ENCODE results near the gene OBP2A. TPM values are rescaled to one million over a fixed set of nuclear protein-coding genes. Genes with fewer than 3 reads are reported as not detected.

Gene OBP2A
- total RNA-seq, 2 donors from 2014 or later = not detected

DNA sequence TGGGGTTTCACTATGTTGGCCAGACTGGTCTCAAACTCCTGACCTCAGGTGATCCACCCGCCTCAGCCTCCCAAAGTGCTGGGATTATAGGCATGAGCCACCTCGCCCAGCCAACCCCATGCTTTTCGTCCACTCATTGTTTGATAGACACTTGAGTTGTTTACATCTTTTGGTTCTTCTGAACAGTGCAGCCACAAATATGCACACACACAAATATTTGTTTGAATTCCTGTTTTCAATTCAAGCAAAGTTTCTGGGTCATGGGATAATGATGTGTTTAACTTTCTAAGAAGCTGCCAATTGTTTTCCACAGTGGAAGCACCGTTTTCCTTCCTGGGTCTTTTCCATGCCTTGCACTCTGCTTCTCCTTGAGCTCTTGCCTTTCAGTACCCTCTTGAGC is 8.8 kb downstream of the OBP2A start:
- Histone ChIP-seq H3K36me3 (no peaks in the 10 kb centered on the region), H3K9me3 (no peaks in the 10 kb centered on the region), H3K27me3 (no peaks in the 10 kb centered on the region), H3K27ac (no peak overlapping the region), H3K4me1 (no peaks in the 10 kb centered on the region), H3K4me3 (no peak overlapping the region)
- DNase-seq (ENCODE audit: low spot score) = no peak
- TF ChIP-seq, protein P1, sequence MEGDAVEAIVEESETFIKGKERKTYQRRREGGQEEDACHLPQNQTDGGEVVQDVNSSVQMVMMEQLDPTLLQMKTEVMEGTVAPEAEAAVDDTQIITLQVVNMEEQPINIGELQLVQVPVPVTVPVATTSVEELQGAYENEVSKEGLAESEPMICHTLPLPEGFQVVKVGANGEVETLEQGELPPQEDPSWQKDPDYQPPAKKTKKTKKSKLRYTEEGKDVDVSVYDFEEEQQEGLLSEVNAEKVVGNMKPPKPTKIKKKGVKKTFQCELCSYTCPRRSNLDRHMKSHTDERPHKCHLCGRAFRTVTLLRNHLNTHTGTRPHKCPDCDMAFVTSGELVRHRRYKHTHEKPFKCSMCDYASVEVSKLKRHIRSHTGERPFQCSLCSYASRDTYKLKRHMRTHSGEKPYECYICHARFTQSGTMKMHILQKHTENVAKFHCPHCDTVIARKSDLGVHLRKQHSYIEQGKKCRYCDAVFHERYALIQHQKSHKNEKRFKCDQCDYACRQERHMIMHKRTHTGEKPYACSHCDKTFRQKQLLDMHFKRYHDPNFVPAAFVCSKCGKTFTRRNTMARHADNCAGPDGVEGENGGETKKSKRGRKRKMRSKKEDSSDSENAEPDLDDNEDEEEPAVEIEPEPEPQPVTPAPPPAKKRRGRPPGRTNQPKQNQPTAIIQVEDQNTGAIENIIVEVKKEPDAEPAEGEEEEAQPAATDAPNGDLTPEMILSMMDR (IDR thresholded peaks at IDR 0.05) = no peak

DNA sequence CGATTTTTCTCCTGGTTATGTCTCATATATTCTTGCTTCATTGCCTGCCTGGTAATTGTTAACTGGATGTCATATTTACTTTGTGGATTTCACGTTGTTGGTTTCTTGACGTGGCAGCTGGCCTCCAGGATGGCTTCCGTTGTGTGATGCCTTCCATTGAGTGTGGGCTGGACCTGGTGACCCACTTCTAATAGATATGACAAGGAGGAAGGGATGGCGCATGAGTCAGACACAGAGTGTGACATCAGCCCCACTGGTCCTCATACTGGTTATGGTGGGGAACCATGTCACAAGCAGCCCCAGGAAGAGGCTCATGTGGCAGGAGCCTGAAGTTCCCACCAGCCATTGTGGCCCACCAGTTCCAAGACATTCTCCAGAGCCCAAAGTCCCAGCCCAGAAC is 9.3 kb downstream of the OBP2A start:
- H3K4me1 ChIP-seq = no peaks in the 10 kb centered on the region
- H3K9me3 ChIP-seq = no peaks in the 10 kb centered on the region
- TF ChIP-seq, protein P1 (IDR thresholded peaks at IDR 0.05) = no peak
- no peak overlapping the region for H3K4me3 ChIP-seq
- no peak for DNase-seq (ENCODE audit: low spot score)
- no peaks in the 10 kb centered on the region for H3K27me3 ChIP-seq
- H3K36me3 ChIP-seq = no peaks in the 10 kb centered on the region
- H3K27ac ChIP-seq = no peak overlapping the region

DNA sequence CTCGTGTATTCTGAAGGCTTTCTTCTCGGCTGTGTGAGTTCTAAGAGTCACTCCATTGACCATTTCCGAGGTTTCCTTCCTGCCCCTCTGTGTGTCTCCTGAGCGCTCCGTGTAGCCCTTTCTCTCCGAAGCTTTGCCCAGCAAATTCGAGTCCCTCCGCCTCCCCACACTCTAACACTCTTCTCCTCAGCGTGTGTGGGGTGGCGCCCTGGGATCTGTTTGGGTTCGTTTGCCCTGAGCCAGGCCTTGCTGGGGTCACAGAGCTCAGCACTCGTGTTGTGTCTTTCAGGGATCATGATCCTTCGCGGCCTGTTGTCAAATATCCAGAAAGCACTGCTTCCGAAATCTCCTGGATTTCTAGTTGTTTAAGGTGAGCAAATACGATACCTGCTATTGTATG is 10.0 kb downstream of the OBP2A start:
- no peaks in the 10 kb centered on the region for H3K36me3 ChIP-seq
- DNase-seq (ENCODE audit: low spot score) = no peak
- no peak overlapping the region for H3K4me3 ChIP-seq
- H3K27ac ChIP-seq = no peak overlapping the region
- H3K27me3 ChIP-seq = no peaks in the 10 kb centered on the region
- no peaks in the 10 kb centered on the region for H3K9me3 ChIP-seq
- no peaks in the 10 kb centered on the region for H3K4me1 ChIP-seq
- TF ChIP-seq, protein P1 (IDR thresholded peaks at IDR 0.05) = no peak

DNA sequence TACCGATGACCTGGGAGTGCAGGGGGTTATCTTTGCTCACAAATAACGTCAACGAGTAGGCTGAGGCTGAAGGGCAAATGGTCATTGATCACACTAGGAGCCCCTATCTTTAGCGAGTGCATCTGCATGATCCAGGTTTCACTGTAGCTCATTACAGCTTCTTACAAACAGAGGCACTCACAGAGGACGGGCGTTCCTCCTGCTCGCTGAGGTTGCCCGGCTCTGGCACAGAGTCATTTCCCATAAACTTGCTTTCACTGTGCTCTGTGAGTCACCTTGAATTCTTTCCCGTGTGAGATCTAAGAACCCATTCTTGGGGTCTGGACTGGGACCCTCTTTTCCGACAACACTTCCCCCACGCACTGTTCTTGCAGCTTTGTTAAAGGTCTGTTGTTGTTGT is 13.7 kb downstream of the OBP2A start:
- Histone ChIP-seq H3K4me3 (no peak overlapping the region), H3K36me3 (no peaks in the 10 kb centered on the region), H3K27ac (no peak overlapping the region), H3K9me3 (no peaks in the 10 kb centered on the region), H3K4me1 (no peaks in the 10 kb centered on the region), H3K27me3 (no peaks in the 10 kb centered on the region)
- no peak for DNase-seq (ENCODE audit: low spot score)
- TF ChIP-seq, protein P1 (IDR thresholded peaks at IDR 0.05) = no peak

DNA sequence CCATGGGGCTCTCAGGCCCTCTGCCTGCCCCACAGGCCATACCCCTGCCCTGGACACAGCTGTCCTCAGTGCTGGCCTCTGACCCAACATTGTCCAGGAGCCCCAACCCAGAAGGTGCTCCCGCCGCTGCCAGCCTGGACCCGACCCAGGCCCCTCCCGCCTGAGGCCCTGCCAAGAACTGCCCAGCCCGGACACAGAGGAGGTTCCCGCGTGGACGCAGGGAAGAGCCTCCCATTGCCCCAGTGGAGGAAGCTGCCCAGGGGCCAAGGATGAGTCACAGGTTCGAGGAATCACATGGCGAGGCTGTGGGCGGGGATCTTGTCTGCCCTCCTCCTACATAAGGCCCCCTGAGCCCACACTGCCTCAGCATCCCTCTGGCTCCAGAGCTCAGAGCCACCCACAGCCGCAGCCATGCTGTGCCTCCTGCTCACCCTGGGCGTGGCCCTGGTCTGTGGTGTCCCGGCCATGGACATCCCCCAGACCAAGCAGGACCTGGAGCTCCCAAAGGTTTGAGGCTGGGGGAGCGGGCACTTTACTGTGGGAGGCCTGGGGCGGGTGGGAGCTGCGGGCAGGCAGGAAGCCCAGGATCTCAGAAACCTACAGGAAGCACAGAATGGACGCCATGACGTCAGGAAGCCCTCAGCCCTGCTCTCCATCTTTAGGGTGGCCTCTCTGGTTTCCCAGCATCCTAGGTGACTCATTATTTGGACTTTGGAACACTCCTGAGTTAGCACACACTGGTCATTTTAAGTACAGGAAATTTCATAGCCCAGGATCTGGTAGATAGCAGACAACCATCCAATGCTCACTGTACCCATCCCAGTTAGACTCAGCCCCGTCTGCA is 15.7 kb downstream of the OBP2A start, which contains the start of gene PAEP:
TSS of gene PAEP (plus strand) at position 366 of the 844 bp plus-strand sequence.
- H3K4me3 ChIP-seq = no peak within 1 kb of the TSS
- H3K27me3 ChIP-seq = no peaks in the 10 kb centered on the region
- H3K9me3 ChIP-seq = no peaks in the 10 kb centered on the region
- no peaks in the 10 kb centered on the region for H3K4me1 ChIP-seq
- H3K36me3 ChIP-seq = no peaks in the 10 kb centered on the region
- no peak for DNase-seq (ENCODE audit: low spot score)
- TF ChIP-seq, protein P1 (IDR thresholded peaks at IDR 0.05) = no peak
- no peak within 1 kb of the TSS for H3K27ac ChIP-seq

Data from right atrium auricular region (tissue), 2 donors.